ENCODE results near the gene USP53. TPM values are rescaled to one million over a fixed set of nuclear protein-coding genes. Genes with fewer than 3 reads are reported as not detected.
A peak's percentile ranks its signal among the peaks of the same experiment; 100 is the strongest.

USP53 gene
- total and polyA plus RNA-seq, 5 donors from 2014 or later: 8.0 to 17.3 (median 12.0) TPM

- Histone ChIP-seq H3K27ac (ENCODE audit: insufficient read depth, low read length, poor library complexity, severe bottlenecking) (no peak overlapping the region), H3K4me1 (ENCODE audit: control insufficient read depth, insufficient read depth, low read length, poor library complexity, severe bottlenecking) (peaks cover 5% of the 10 kb centered on the region), H3K36me3 (ENCODE audit: control insufficient read depth, insufficient read depth, low read length) (peaks cover 10% of the 10 kb centered on the region), H3K4me3 (ENCODE audit: low read depth, low read length) (no peak overlapping the region), H3K9me3 (ENCODE audit: control insufficient read depth in 2 of 2, low read length in 2 of 2) (no peaks in the 10 kb centered on the region), H3K27me3 (ENCODE audit: control insufficient read depth, insufficient read depth, low read length) (no peaks in the 10 kb centered on the region)
- ATAC-seq (ENCODE audit: low read depth in 2 of 2) (no peak), DNase-seq (no peak)
- peaks cover 22% of the 10 kb centered on the region for H3K36me3 Mint-ChIP-seq
- peaks cover 24 to 64% (median 33%) of the 10 kb centered on the region in 4 donors for H3K4me1 Mint-ChIP-seq
- H3K27ac Mint-ChIP-seq: peak overlapping the region in 2 of 3 donors; percentile 13 to 68
- no peaks in the 10 kb centered on the region for H3K27me3 Mint-ChIP-seq
- peaks cover 0 to 2% (median 0%) of the 10 kb centered on the region in 7 donors for H3K9me3 Mint-ChIP-seq
- no peak overlapping the region for H3K4me3 Mint-ChIP-seq
These were observed 17.6 kb downstream of the USP53 start for GRCh38 chr4:119229908-119230687.

GRCh38 chr4:119231491-119231890 lies 19.0 kb downstream of the USP53 start:
- peaks cover 5% of the 10 kb centered on the region for H3K4me1 ChIP-seq (ENCODE audit: control insufficient read depth, insufficient read depth, low read length, poor library complexity, severe bottlenecking)
- no peaks in the 10 kb centered on the region for H3K9me3 ChIP-seq (ENCODE audit: control insufficient read depth in 2 of 2, low read length in 2 of 2)
- H3K27ac ChIP-seq (ENCODE audit: insufficient read depth, low read length, poor library complexity, severe bottlenecking): no peak overlapping the region
- H3K4me1 Mint-ChIP-seq: peaks cover 33 to 76% (median 36%) of the 10 kb centered on the region in 4 donors
- peak overlapping the region in 1 of 3 donors; percentile 35 for H3K27ac Mint-ChIP-seq
- no peak overlapping the region for H3K4me3 ChIP-seq (ENCODE audit: low read depth, low read length)
- H3K4me3 Mint-ChIP-seq: peak overlapping the region in 1 of 4 donors; percentile 6
- no peaks in the 10 kb centered on the region for H3K27me3 Mint-ChIP-seq
- peaks cover 0 to 2% (median 0%) of the 10 kb centered on the region in 7 donors for H3K9me3 Mint-ChIP-seq
- peaks cover 30% of the 10 kb centered on the region for H3K36me3 Mint-ChIP-seq
- peaks cover 12% of the 10 kb centered on the region for H3K36me3 ChIP-seq (ENCODE audit: control insufficient read depth, insufficient read depth, low read length)
- no peaks in the 10 kb centered on the region for H3K27me3 ChIP-seq (ENCODE audit: control insufficient read depth, insufficient read depth, low read length)
- ATAC-seq (ENCODE audit: low read depth in 2 of 2) (no peak), DNase-seq (no peak)

GRCh38 chr4:119232286-119232685 lies 19.8 kb downstream of the USP53 start:
- H3K27me3 Mint-ChIP-seq: no peaks in the 10 kb centered on the region
- peaks cover 12% of the 10 kb centered on the region for H3K36me3 ChIP-seq (ENCODE audit: control insufficient read depth, insufficient read depth, low read length)
- peaks cover 38 to 83% (median 41%) of the 10 kb centered on the region in 4 donors for H3K4me1 Mint-ChIP-seq
- H3K27ac ChIP-seq (ENCODE audit: insufficient read depth, low read length, poor library complexity, severe bottlenecking): no peak overlapping the region
- no peaks in the 10 kb centered on the region for H3K9me3 ChIP-seq (ENCODE audit: control insufficient read depth in 2 of 2, low read length in 2 of 2)
- no peak overlapping the region for H3K27ac Mint-ChIP-seq
- H3K4me3 ChIP-seq (ENCODE audit: low read depth, low read length): no peak overlapping the region
- no peaks in the 10 kb centered on the region for H3K27me3 ChIP-seq (ENCODE audit: control insufficient read depth, insufficient read depth, low read length)
- ATAC-seq (ENCODE audit: low read depth in 2 of 2) (no peak), DNase-seq (no peak)
- H3K4me3 Mint-ChIP-seq: no peak overlapping the region
- H3K36me3 Mint-ChIP-seq: peaks cover 33% of the 10 kb centered on the region
- peaks cover 0 to 2% (median 0%) of the 10 kb centered on the region in 7 donors for H3K9me3 Mint-ChIP-seq
- peaks cover 5% of the 10 kb centered on the region for H3K4me1 ChIP-seq (ENCODE audit: control insufficient read depth, insufficient read depth, low read length, poor library complexity, severe bottlenecking)

- peak overlapping the region in 2 of 3 donors; percentile 22 to 83 for H3K27ac Mint-ChIP-seq
- ATAC-seq (ENCODE audit: low read depth in 2 of 2): no peak
These were observed 20.7 kb downstream of the USP53 start for GRCh38 chr4:119233191-119233590.

GRCh38 chr4:119233750-119234149 lies 21.2 kb downstream of the USP53 start:
- peaks cover 35% of the 10 kb centered on the region for H3K36me3 Mint-ChIP-seq
- H3K36me3 ChIP-seq (ENCODE audit: control insufficient read depth, insufficient read depth, low read length): peaks cover 12% of the 10 kb centered on the region
- H3K9me3 ChIP-seq (ENCODE audit: control insufficient read depth in 2 of 2, low read length in 2 of 2): no peaks in the 10 kb centered on the region
- peaks cover 41 to 81% (median 44%) of the 10 kb centered on the region in 4 donors for H3K4me1 Mint-ChIP-seq
- no peak overlapping the region for H3K27ac ChIP-seq (ENCODE audit: insufficient read depth, low read length, poor library complexity, severe bottlenecking)
- DNase-seq: peak in 1 of 3 donors; percentile 39
- peaks cover 5% of the 10 kb centered on the region for H3K4me1 ChIP-seq (ENCODE audit: control insufficient read depth, insufficient read depth, low read length, poor library complexity, severe bottlenecking)
- no peaks in the 10 kb centered on the region for H3K27me3 Mint-ChIP-seq
- ATAC-seq (ENCODE audit: low read depth in 2 of 2): peak in 1 of 2 donors; percentile 34
- peaks cover 0 to 2% (median 0%) of the 10 kb centered on the region in 7 donors for H3K9me3 Mint-ChIP-seq
- H3K4me3 Mint-ChIP-seq: peak overlapping the region in 3 of 4 donors; percentile 28 to 58 (median 49)
- H3K27me3 ChIP-seq (ENCODE audit: control insufficient read depth, insufficient read depth, low read length): no peaks in the 10 kb centered on the region
- peak overlapping the region; percentile 9 for H3K4me3 ChIP-seq (ENCODE audit: low read depth, low read length)
- H3K27ac Mint-ChIP-seq: peak overlapping the region in 2 of 3 donors; percentile 15 to 22

More at GRCh38 chr4:119233191-119233590, 20.7 kb downstream of the USP53 start:
- Histone ChIP-seq H3K36me3 (ENCODE audit: control insufficient read depth, insufficient read depth, low read length) (peaks cover 12% of the 10 kb centered on the region), H3K27me3 (ENCODE audit: control insufficient read depth, insufficient read depth, low read length) (no peaks in the 10 kb centered on the region), H3K4me3 (ENCODE audit: low read depth, low read length) (no peak overlapping the region), H3K4me1 (ENCODE audit: control insufficient read depth, insufficient read depth, low read length, poor library complexity, severe bottlenecking) (peaks cover 5% of the 10 kb centered on the region), H3K27ac (ENCODE audit: insufficient read depth, low read length, poor library complexity, severe bottlenecking) (no peak overlapping the region), H3K9me3 (ENCODE audit: control insufficient read depth in 2 of 2, low read length in 2 of 2) (no peaks in the 10 kb centered on the region)
- H3K36me3 Mint-ChIP-seq: peaks cover 35% of the 10 kb centered on the region
- no peaks in the 10 kb centered on the region for H3K27me3 Mint-ChIP-seq
- H3K4me1 Mint-ChIP-seq: peaks cover 41 to 82% (median 44%) of the 10 kb centered on the region in 4 donors
- DNase-seq: no peak
- H3K4me3 Mint-ChIP-seq: peak overlapping the region in 2 of 4 donors; percentile 28
- H3K9me3 Mint-ChIP-seq: peaks cover 0 to 2% (median 0%) of the 10 kb centered on the region in 7 donors

GRCh38 chr4:119237201-119237600 lies 24.7 kb downstream of the USP53 start:
- Mint-ChIP-seq H3K9me3 (peaks cover 0 to under 1% (median 0%) of the 10 kb centered on the region in 7 donors), H3K27me3 (no peaks in the 10 kb centered on the region), H3K4me3 (no peak overlapping the region), H3K4me1 (peaks cover 22 to 52% (median 41%) of the 10 kb centered on the region in 4 donors), H3K36me3 (peaks cover 35% of the 10 kb centered on the region), H3K27ac (peak overlapping the region in 1 of 3 donors; percentile 24)
- Histone ChIP-seq H3K9me3 (ENCODE audit: control insufficient read depth in 2 of 2, low read length in 2 of 2) (no peaks in the 10 kb centered on the region), H3K27me3 (ENCODE audit: control insufficient read depth, insufficient read depth, low read length) (no peaks in the 10 kb centered on the region), H3K4me3 (ENCODE audit: low read depth, low read length) (no peak overlapping the region), H3K36me3 (ENCODE audit: control insufficient read depth, insufficient read depth, low read length) (peaks cover 10% of the 10 kb centered on the region), H3K4me1 (ENCODE audit: control insufficient read depth, insufficient read depth, low read length, poor library complexity, severe bottlenecking) (peaks cover 5% of the 10 kb centered on the region), H3K27ac (ENCODE audit: insufficient read depth, low read length, poor library complexity, severe bottlenecking) (no peak overlapping the region)
- DNase-seq (no peak), ATAC-seq (ENCODE audit: low read depth in 2 of 2) (no peak)

GRCh38 chr4:119237642-119238041 lies 25.1 kb downstream of the USP53 start:
- ATAC-seq (ENCODE audit: low read depth in 2 of 2): no peak
- H3K36me3 ChIP-seq (ENCODE audit: control insufficient read depth, insufficient read depth, low read length): peaks cover 10% of the 10 kb centered on the region
- H3K9me3 ChIP-seq (ENCODE audit: control insufficient read depth in 2 of 2, low read length in 2 of 2): no peaks in the 10 kb centered on the region
- Mint-ChIP-seq H3K4me3 (no peak overlapping the region), H3K36me3 (peaks cover 32% of the 10 kb centered on the region), H3K9me3 (no peaks in the 10 kb centered on the region), H3K4me1 (peaks cover 22 to 49% (median 42%) of the 10 kb centered on the region in 4 donors), H3K27me3 (no peaks in the 10 kb centered on the region), H3K27ac (peak overlapping the region in 1 of 3 donors; percentile 57)
- no peak for DNase-seq
- H3K4me3 ChIP-seq (ENCODE audit: low read depth, low read length): no peak overlapping the region
- H3K4me1 ChIP-seq (ENCODE audit: control insufficient read depth, insufficient read depth, low read length, poor library complexity, severe bottlenecking): peaks cover 5% of the 10 kb centered on the region
- no peaks in the 10 kb centered on the region for H3K27me3 ChIP-seq (ENCODE audit: control insufficient read depth, insufficient read depth, low read length)
- no peak overlapping the region for H3K27ac ChIP-seq (ENCODE audit: insufficient read depth, low read length, poor library complexity, severe bottlenecking)
